DMS53 treated with DMSO at 0.1 percent for 48 hours (cell line): Measurements from ENCODE around the gene UBA6.
"Not testable (repeated sequence)": the region's sequence is repeated elsewhere in the genome, so short reads cannot be mapped to it uniquely, and the experiment has no call there.

Experiments used
- DNase-seq: peaks from one replicate; lab custom pipeline; 2025; ENCODE audit not compliant: unreplicated experiment; lab: John Stamatoyannopoulos, UW

UBA6 gene

GRCh38 chr4:67700738-67701516 is at the start of gene UBA6:
UBA6 (minus strand) TSS chr4:67701155; CDS start chr4:67701119, 36 bp downstream.
- DNase-seq: peak; percentile 87

- no peak for DNase-seq
Measured at GRCh38 chr4:67750691-67751090, 49.7 kb upstream of the UBA6 start.

- no peak for DNase-seq
Measured at GRCh38 chr4:67749286-67749685, 48.3 kb upstream of the UBA6 start.

GRCh38 chr4:67746797-67747495 is 46.0 kb upstream of the UBA6 start:
- peak; percentile 32 for DNase-seq

- DNase-seq: no peak
Measured at GRCh38 chr4:67744561-67745283, 43.8 kb upstream of the UBA6 start.

- no peak for DNase-seq
Measured at GRCh38 chr4:67743194-67743593, 42.2 kb upstream of the UBA6 start.

- no peak for DNase-seq
Measured at GRCh38 chr4:67736262-67736661, 35.3 kb upstream of the UBA6 start.

GRCh38 chr4:67735325-67735724 is 34.4 kb upstream of the UBA6 start:
- DNase-seq: no peak

- not testable (repeated sequence) for DNase-seq
Measured at GRCh38 chr4:67730511-67730910, 29.6 kb upstream of the UBA6 start.

- no peak for DNase-seq
Measured at GRCh38 chr4:67727124-67727850, 26.3 kb upstream of the UBA6 start.

GRCh38 chr4:67725981-67726380 is 25.0 kb upstream of the UBA6 start:
- no peak for DNase-seq

GRCh38 chr4:67725132-67725531 is 24.2 kb upstream of the UBA6 start:
- no peak for DNase-seq

- DNase-seq: no peak
Measured at GRCh38 chr4:67723949-67724348, 23.0 kb upstream of the UBA6 start.

GRCh38 chr4:67723341-67723740 is 22.4 kb upstream of the UBA6 start:
- no peak for DNase-seq

- DNase-seq: no peak
Measured at GRCh38 chr4:67721770-67722597, 21.0 kb upstream of the UBA6 start.

GRCh38 chr4:67721315-67721769 is 20.4 kb upstream of the UBA6 start:
- DNase-seq: no peak

GRCh38 chr4:67719953-67720617 is 19.1 kb upstream of the UBA6 start:
- no peak for DNase-seq

- no peak for DNase-seq
Measured at GRCh38 chr4:67718848-67719247, 17.9 kb upstream of the UBA6 start.

GRCh38 chr4:67717586-67717985 is 16.6 kb upstream of the UBA6 start:
- no peak for DNase-seq

GRCh38 chr4:67714955-67715354 is 14.0 kb upstream of the UBA6 start:
- no peak for DNase-seq
